Neural cell (in vitro differentiated cells): ENCODE measurements around the gene LPIN1. TPM values are rescaled to one million over a fixed set of nuclear protein-coding genes. Genes with fewer than 3 reads are reported as not detected.

Experiments used
- H2AFZ ChIP-seq: fragments of 200-600, 300-800 bp; sonication (generic), shearing (Covaris generic); 2 replicates; pipeline ENCODE4 v1.6.0; 2014; ENCODE audit warnings: low read depth, mild to moderate bottlenecking, antibody characterized with exemption, low read length, moderate library complexity
- H3F3A ChIP-seq: fragments of 200-600 bp; shearing (Covaris generic); 2 replicates; pipeline ENCODE4 v1.6.1; 2016; ENCODE audit warnings: mild to moderate bottlenecking, moderate library complexity, mixed read lengths, antibody characterized with exemption, low read length; ENCODE audit not compliant: insufficient read depth, poor library complexity, severe bottlenecking
- H3K27ac ChIP-seq: fragments of 200-600, 300-800 bp; sonication (generic), shearing (Covaris generic); 2 replicates; pipeline ENCODE4 v1.5.1; 2014; ENCODE audit warnings: mild to moderate bottlenecking, low read length, moderate library complexity
- H3K27me3 ChIP-seq: fragments of 300-800, 200-600 bp; sonication (generic), shearing (Covaris generic); 2 replicates; pipeline ENCODE4 v1.6.0; 2014; ENCODE audit warnings: mild to moderate bottlenecking, low read depth, low read length, moderate library complexity; ENCODE audit not compliant: insufficient read depth
- H3K36me3 ChIP-seq: fragments of 300-800, 200-600 bp; sonication (generic), shearing (Covaris generic); 2 replicates; pipeline ENCODE4 v1.5.1; 2014; ENCODE audit warnings: mild to moderate bottlenecking, antibody characterized with exemption, low read length, moderate library complexity; ENCODE audit not compliant: insufficient read depth
- H3K4me2 ChIP-seq: fragments of 300-800, 200-600 bp; sonication (generic), shearing (Covaris generic); 2 replicates; pipeline ENCODE4 v1.6.0; 2014; ENCODE audit warnings: mild to moderate bottlenecking, low read length
- H3K4me3 ChIP-seq: fragments of 300-800, 200-600 bp; sonication (generic), shearing (Covaris generic); 2 replicates; pipeline ENCODE4 v1.5.1; 2014; ENCODE audit warnings: mild to moderate bottlenecking, low read length, moderate library complexity
- H3K79me2 ChIP-seq: fragments of 200-600 bp; shearing (Covaris generic); replicated peaks from 2 replicates; pipeline ENCODE4 v1.6.0; 2014; ENCODE audit warnings: mild to moderate bottlenecking, low read length, moderate library complexity; ENCODE audit not compliant: insufficient read depth
- H3K9ac ChIP-seq: fragments of 300-800, 200-600 bp; sonication (generic), shearing (Covaris generic); 2 replicates; pipeline ENCODE4 v1.6.1; 2016; ENCODE audit warnings: mild to moderate bottlenecking, low read length, mixed read lengths
- H3K9me2 ChIP-seq: fragments of 200-600 bp; shearing (Covaris generic); 2 replicates; pipeline ENCODE4 v1.6.1; 2016; ENCODE audit warnings: mild to moderate bottlenecking, low read length, mixed read lengths; ENCODE audit not compliant: insufficient read depth
- H3K9me3 ChIP-seq: fragments of 200-600, 300-800 bp; sonication (generic), shearing (Covaris generic); 2 replicates; pipeline ENCODE4 v1.6.1; 2016; ENCODE audit warnings: mild to moderate bottlenecking, mixed run types, low read length, moderate library complexity, mixed read lengths
- H4K20me1 ChIP-seq: fragments of 200-600 bp; shearing (Covaris generic); 2 replicates; pipeline ENCODE4 v1.6.1; 2016; ENCODE audit warnings: mild to moderate bottlenecking, mixed run types; ENCODE audit not compliant: insufficient read depth
- EP300 ChIP-seq: fragments of 450-650 bp; conservative IDR thresholded peaks from 2 replicates; pipeline ENCODE4 v1.6.1; 2014; ENCODE audit warnings: antibody characterized with exemption, mild to moderate bottlenecking, moderate library complexity; ENCODE audit not compliant: poor library complexity, severe bottlenecking
- EZH2 ChIP-seq: fragments of 200-600, 300-800 bp; shearing (Covaris generic), sonication (generic); IDR thresholded peaks from 2 replicates; pipeline ENCODE4 v1.6.1; 2014; ENCODE audit warnings: antibody characterized with exemption, low read length, borderline replicate concordance, mild to moderate bottlenecking; ENCODE audit not compliant: insufficient read depth, poor library complexity, severe bottlenecking
- MXI1 ChIP-seq: fragments of 450-650 bp; conservative IDR thresholded peaks from 2 replicates; pipeline ENCODE4 v1.6.1; 2014; ENCODE audit warnings: antibody characterized with exemption, mild to moderate bottlenecking; ENCODE audit not compliant: poor library complexity, severe bottlenecking
- POLR2AphosphoS5 ChIP-seq: IDR thresholded peaks from 2 replicates; pipeline ENCODE4 v1.6.1; 2012
- RAD21 ChIP-seq: fragments of 450-650 bp; conservative IDR thresholded peaks from 2 replicates; pipeline ENCODE4 v1.6.1; 2014; ENCODE audit warnings: antibody characterized with exemption, mild to moderate bottlenecking, moderate library complexity
- SMC3 ChIP-seq: fragments of 450-650 bp; conservative IDR thresholded peaks from 2 replicates; pipeline ENCODE4 v1.6.1; 2014; ENCODE audit warnings: antibody characterized with exemption, mild to moderate bottlenecking, moderate library complexity; ENCODE audit not compliant: poor library complexity
- TAF1 ChIP-seq: IDR thresholded peaks from 2 replicates; pipeline ENCODE4 v1.6.1; 2012; ENCODE audit warnings: low read depth
- polyA plus RNA-seq: library from polyadenylated mRNA; depleted of rRNA; stranded (reverse); fragments of >200 nt; gene quantifications from 2 replicates; pipeline ENCODE4 v1.2.3, GENCODE V29; 2014
- TF ChIP-seq, protein P1 (sequence below): fragments of 450-650 bp; IDR thresholded peaks from 2 replicates; pipeline ENCODE4 v1.5.1; 2014; ENCODE audit warnings: antibody characterized with exemption, mild to moderate bottlenecking, moderate library complexity; ENCODE audit not compliant: poor library complexity, severe bottlenecking
- TF ChIP-seq, protein P2 (sequence below): IDR thresholded peaks from 2 replicates; pipeline ENCODE4 v1.6.1; 2012; ENCODE audit warnings: borderline replicate concordance

Gene LPIN1
- polyA plus RNA-seq, 1 donor from 2014 or later, result 47.5 TPM

DNA sequence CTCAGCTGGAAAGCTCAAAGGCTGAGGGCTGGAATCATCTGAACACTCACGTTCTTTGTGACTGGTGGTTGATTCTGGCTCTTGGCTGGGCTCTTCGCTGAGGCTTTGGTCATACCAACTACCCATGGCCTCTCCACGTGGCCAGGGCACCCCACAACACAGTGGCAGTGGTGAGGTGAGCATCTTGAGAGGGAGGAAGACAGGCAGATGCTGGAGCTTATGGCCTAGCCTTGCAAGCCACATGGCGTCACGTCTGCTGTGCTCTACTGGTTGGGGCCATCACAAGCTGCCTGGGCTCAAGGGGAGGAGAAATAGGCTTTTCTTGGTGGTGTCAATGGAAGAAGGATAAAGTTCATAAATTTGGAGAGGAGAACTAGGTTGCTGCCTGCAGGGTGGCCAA lies 19.6 kb downstream of the LPIN1 start:
- Histone ChIP-seq H4K20me1 (no peaks in the 10 kb centered on the region), H3K9me2 (no peaks in the 10 kb centered on the region), H3K27ac (no peak overlapping the region), H3K36me3 (peaks cover 26% of the 10 kb centered on the region), H3K9ac (no peak overlapping the region), H3K79me2 (no peaks in the 10 kb centered on the region), H3K4me2 (no peak overlapping the region), H3K9me3 (no peaks in the 10 kb centered on the region), H2AFZ (no peak overlapping the region), H3F3A (no peaks in the 10 kb centered on the region), H3K27me3 (no peaks in the 10 kb centered on the region), H3K4me3 (no peak overlapping the region)
- TF ChIP-seq POLR2AphosphoS5 (no peak), RAD21 (no peak), MXI1 (no peak), EZH2 (no peak), TAF1 (no peak), SMC3 (no peak), EP300 (no peak)
- TF ChIP-seq, protein P1, sequence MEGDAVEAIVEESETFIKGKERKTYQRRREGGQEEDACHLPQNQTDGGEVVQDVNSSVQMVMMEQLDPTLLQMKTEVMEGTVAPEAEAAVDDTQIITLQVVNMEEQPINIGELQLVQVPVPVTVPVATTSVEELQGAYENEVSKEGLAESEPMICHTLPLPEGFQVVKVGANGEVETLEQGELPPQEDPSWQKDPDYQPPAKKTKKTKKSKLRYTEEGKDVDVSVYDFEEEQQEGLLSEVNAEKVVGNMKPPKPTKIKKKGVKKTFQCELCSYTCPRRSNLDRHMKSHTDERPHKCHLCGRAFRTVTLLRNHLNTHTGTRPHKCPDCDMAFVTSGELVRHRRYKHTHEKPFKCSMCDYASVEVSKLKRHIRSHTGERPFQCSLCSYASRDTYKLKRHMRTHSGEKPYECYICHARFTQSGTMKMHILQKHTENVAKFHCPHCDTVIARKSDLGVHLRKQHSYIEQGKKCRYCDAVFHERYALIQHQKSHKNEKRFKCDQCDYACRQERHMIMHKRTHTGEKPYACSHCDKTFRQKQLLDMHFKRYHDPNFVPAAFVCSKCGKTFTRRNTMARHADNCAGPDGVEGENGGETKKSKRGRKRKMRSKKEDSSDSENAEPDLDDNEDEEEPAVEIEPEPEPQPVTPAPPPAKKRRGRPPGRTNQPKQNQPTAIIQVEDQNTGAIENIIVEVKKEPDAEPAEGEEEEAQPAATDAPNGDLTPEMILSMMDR, result no peak
- TF ChIP-seq, protein P2, sequence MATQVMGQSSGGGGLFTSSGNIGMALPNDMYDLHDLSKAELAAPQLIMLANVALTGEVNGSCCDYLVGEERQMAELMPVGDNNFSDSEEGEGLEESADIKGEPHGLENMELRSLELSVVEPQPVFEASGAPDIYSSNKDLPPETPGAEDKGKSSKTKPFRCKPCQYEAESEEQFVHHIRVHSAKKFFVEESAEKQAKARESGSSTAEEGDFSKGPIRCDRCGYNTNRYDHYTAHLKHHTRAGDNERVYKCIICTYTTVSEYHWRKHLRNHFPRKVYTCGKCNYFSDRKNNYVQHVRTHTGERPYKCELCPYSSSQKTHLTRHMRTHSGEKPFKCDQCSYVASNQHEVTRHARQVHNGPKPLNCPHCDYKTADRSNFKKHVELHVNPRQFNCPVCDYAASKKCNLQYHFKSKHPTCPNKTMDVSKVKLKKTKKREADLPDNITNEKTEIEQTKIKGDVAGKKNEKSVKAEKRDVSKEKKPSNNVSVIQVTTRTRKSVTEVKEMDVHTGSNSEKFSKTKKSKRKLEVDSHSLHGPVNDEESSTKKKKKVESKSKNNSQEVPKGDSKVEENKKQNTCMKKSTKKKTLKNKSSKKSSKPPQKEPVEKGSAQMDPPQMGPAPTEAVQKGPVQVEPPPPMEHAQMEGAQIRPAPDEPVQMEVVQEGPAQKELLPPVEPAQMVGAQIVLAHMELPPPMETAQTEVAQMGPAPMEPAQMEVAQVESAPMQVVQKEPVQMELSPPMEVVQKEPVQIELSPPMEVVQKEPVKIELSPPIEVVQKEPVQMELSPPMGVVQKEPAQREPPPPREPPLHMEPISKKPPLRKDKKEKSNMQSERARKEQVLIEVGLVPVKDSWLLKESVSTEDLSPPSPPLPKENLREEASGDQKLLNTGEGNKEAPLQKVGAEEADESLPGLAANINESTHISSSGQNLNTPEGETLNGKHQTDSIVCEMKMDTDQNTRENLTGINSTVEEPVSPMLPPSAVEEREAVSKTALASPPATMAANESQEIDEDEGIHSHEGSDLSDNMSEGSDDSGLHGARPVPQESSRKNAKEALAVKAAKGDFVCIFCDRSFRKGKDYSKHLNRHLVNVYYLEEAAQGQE, result no peak

DNA sequence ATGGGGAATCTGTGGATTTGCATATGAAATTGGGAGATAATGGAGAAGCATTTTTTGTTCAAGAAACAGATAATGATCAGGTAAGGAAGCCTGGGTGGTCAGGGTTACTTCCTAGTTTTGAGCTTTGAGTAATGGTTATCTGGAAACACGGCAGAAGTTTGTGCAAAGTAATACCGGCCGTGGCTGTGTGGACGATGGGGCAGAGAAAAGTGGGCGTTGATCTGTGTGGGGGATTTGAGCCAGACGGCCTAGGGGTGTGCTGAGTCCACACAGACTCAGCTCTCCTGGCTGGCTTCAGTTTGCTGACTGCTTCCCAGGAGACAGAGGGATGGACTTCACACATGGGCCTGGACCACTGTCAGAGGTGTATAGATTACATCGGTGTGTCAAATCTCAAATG lies 21.3 kb downstream of the LPIN1 start:
- Histone ChIP-seq H3K4me3 (no peak overlapping the region), H3F3A (no peaks in the 10 kb centered on the region), H4K20me1 (no peaks in the 10 kb centered on the region), H2AFZ (no peak overlapping the region), H3K36me3 (peaks cover 32% of the 10 kb centered on the region), H3K79me2 (no peaks in the 10 kb centered on the region), H3K27me3 (no peaks in the 10 kb centered on the region), H3K9me3 (no peaks in the 10 kb centered on the region), H3K27ac (no peak overlapping the region), H3K9me2 (no peaks in the 10 kb centered on the region), H3K4me2 (no peak overlapping the region), H3K9ac (no peak overlapping the region)
- no peak for TF ChIP-seq RAD21
- TF ChIP-seq MXI1, result no peak
- TF ChIP-seq, protein P2, result no peak
- TF ChIP-seq, protein P1, result no peak
- no peak for TF ChIP-seq EP300
- TF ChIP-seq TAF1, result no peak
- no peak for TF ChIP-seq SMC3
- no peak for TF ChIP-seq EZH2
- TF ChIP-seq POLR2AphosphoS5, result no peak
